CD4-positive, alpha-beta T cell treated with Interleukin-21 for 1 hour (primary cell): ENCODE data around the gene TMEM163.

Experiments used
- DNase-seq: peaks from one replicate; pipeline ENCODE4 v3.0.0-alpha.2; 2020

The TMEM163 gene

DNA sequence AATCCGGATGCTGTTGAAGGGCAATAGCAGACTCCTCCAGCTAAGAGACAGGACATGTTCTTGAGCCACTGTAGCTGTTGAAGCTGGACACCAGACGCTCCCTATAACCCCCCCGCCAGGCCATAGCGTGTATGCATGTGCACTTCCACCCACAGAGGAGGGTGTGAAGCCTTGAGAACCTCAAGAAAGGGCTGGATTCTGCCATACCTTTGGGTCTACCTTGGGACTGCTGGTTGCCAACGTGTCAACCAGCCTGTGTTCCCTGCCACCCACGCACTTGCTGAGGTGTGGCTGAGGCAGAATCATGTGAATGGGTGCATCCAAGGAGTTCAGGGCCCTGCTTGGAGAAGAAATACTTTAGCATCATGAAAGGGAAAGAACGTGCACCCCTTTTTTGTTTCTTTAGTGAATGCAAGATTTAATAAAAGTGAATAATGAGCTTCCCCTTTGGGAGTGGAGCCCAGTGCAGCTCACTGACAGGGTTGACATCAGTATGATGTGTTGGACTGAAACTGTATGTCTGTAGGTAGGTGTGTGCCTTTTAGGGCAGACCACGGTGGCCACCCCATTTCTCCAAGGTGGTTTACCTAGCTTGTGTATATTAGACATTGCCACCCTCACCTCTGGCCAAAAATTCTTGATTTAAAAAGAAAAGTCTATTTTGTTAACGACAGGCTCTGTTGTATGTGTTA, 266.6 kb downstream of the TMEM163 start:
- DNase-seq, result no peak

DNA sequence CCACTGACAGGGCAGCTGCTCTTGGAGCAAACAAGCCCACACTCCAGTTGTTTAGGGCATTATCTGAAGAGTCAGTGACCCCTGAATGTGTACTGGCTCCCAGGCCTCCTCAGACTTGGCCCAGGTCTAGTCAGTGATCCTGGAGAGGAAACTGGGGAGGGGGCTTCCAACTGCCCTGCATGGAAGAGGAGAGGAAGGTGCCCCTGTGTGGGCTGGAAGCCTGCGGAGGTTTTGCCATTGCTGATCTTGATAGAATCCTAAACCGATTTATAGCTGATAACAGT, 267.5 kb downstream of the TMEM163 start:
- DNase-seq, result no peak

- no peak for DNase-seq
Observed at GRCh38 chr2:134449751-134450513, 268.9 kb downstream of the TMEM163 start.

GRCh38 chr2:134449157-134449556, 269.6 kb downstream of the TMEM163 start:
- no peak for DNase-seq

DNA sequence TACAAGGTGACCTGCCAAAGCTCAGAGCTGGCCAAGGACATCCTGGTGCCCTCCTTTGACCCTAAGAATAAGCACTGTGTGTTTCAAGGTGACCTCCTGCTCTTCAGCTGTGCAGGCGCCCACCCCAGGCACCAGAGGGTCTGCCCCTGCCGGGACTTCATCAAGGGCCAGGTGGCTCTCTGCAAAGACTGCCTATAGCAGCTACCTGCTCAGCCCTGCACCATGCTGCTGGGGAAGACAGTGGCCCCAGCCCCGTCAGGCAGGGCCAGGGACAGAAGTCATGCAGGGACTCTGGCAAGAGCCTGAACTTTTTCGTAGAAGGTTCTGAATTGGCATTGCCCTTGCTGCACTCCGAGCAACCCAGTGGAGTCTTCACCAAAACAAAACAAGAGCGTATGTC, 270.1 kb downstream of the TMEM163 start:
- DNase-seq, result no peak

DNA sequence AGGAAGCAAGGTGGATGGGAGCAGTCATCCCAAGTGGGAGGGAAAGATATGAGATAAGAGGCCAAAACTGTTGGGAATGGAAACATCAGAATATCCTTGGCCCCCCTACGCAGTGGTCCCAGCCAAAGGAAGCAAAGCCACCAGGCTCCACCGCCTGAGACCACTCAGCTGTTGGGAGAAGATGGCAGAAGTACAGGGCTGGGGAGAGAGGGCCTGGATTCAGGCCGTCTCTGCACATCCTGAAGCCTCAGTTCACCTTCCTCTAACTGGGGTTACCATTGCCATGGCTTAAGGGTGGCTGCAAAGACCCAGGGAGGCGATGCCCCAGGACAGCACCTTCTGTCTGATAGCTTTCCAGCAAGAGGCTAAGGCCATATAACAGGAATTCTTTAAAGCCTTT, 271.1 kb downstream of the TMEM163 start:
- DNase-seq, result no peak

DNA sequence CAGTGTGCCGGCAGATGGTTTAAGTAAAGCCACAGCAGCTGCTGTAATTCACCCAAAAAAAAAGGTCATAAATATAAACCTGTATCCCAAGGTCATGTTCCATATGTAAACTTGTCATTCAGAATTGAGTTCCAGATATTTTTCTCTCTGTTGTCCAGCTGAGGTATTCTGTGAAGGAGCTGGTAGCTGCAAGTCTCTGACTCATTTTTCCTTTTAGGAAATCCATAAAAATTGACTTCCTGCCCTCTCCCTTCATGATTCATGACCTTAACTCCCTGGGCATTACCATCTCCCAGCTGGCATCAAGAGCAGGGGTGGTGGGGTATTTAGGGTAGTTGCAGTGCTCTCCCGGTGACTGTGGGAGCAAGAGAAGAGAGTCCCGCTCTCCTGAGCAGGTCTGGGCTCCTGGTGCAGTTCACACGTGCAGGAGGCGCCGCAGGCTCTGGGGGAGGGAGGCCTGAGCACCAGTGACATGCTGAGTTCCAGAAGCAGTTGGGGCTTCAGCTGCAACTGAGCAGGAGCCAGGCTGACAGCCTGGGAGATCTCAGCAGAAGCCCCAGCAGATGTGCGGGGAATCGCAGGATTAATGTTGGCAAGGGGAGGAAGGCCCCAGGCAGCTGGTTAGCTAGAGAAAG, 272.3 kb downstream of the TMEM163 start:
- DNase-seq, result no peak

GRCh38 chr2:134445985-134446382, 272.8 kb downstream of the TMEM163 start:
- no peak for DNase-seq

DNA sequence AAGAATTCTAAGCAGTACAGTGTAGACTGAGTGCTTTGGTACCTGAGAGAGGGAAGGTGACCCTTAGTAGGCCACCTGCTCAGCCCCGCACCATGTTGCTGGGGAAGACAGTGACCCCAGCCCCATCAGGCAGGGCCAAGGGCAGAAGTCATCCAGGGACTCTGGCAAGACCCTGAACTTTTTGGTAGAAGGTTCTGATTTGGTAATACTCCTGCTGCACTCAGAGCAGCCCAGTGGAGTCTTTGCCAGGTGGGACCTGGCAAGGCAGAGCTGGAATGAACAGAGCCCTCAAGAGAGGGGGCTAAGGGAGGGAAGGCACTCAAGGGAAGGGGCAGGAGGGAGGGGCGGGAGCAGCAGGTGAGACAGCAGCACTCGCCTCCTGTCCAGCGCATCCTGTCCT, 273.7 kb downstream of the TMEM163 start:
- DNase-seq, result no peak

- no peak for DNase-seq
Observed at GRCh38 chr2:134443814-134444480, 274.9 kb downstream of the TMEM163 start.

GRCh38 chr2:134441153-134441863, 277.5 kb downstream of the TMEM163 start:
- DNase-seq, result no peak

- DNase-seq, result no peak
Observed at GRCh38 chr2:134440336-134440909, 278.4 kb downstream of the TMEM163 start.

- no peak for DNase-seq
Observed at GRCh38 chr2:134438371-134438770, 280.4 kb downstream of the TMEM163 start.

- DNase-seq, result no peak
Observed at GRCh38 chr2:134436706-134437105, 282.1 kb downstream of the TMEM163 start.

- no peak for DNase-seq
Observed at GRCh38 chr2:134435936-134436335, 282.9 kb downstream of the TMEM163 start.

GRCh38 chr2:134435505-134435904, 283.3 kb downstream of the TMEM163 start:
- DNase-seq, result no peak

GRCh38 chr2:134433979-134434378, 284.8 kb downstream of the TMEM163 start:
- no peak for DNase-seq

GRCh38 chr2:134433469-134433868, 285.3 kb downstream of the TMEM163 start:
- DNase-seq, result no peak

- no peak for DNase-seq
Observed at GRCh38 chr2:134432435-134432883, 286.3 kb downstream of the TMEM163 start.

GRCh38 chr2:134431838-134432434, 286.9 kb downstream of the TMEM163 start:
- no peak for DNase-seq

- DNase-seq, result no peak
Observed at GRCh38 chr2:134429886-134430285, 288.9 kb downstream of the TMEM163 start.

DNA sequence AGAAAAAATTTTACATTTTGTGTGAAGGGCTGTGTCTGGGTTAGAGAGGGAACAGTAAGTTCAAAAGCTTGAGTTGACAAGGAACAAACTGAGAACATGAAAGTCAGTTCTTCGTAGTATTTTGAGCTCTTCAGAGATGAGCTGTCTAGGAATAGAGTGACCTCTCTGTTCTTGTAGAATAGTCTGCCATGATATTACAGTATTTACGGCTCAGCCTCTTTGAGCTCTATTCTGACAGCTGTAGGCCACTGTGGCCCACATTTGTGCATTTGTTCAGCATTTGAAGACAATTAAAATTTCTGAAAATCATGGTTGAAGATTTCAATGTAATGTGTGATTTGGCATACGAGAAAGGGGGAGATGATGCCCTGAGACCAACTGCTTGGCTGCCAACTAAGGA, 292.1 kb downstream of the TMEM163 start:
- DNase-seq, result no peak
